Coronary artery (tissue), 2 donors: ENCODE results near the gene MEGF11.

Experiments
- DNase-seq: peaks from one replicate; pipeline ENCODE4 v3.0.0-alpha.2; 2017; ENCODE audit warnings: low spot score
- H3K27ac ChIP-seq, 2 donors: fragments of 200-600 bp; sonication (generic); one replicate each; pipeline ENCODE4 v1.5.1; 2016 to 2019
- H3K4me3 ChIP-seq: fragments of 200-600 bp; sonication (generic); 2 replicates; pipeline ENCODE4 v1.5.1; 2016; ENCODE audit warnings: mild to moderate bottlenecking, moderate library complexity
- CTCF ChIP-seq: fragments of 200-600 bp; sonication (generic); IDR thresholded peaks from one replicate; pipeline ENCODE4 v1.5.1; 2019; ENCODE audit warnings: antibody characterized with exemption

MEGF11 gene

GRCh38 chr15:66053991-66054390 lies 199.6 kb downstream of the MEGF11 start:
- no peak for TF ChIP-seq CTCF
- no peak for DNase-seq
- Histone ChIP-seq H3K27ac (no peak overlapping the region), H3K4me3 (no peak overlapping the region)

GRCh38 chr15:66051833-66052232 lies 201.7 kb downstream of the MEGF11 start:
- Histone ChIP-seq H3K27ac (no peak overlapping the region), H3K4me3 (no peak overlapping the region)
- TF ChIP-seq CTCF, result no peak
- DNase-seq, result no peak

- H3K4me3 ChIP-seq, result no peak overlapping the region
- H3K27ac ChIP-seq, result no peak overlapping the region
- no peak for TF ChIP-seq CTCF
- DNase-seq, result no peak
Measured at GRCh38 chr15:66050264-66050663, 203.3 kb downstream of the MEGF11 start.

- no peak overlapping the region for H3K4me3 ChIP-seq
- no peak for DNase-seq
- TF ChIP-seq CTCF, result no peak
- H3K27ac ChIP-seq, result no peak overlapping the region
Measured at GRCh38 chr15:66049353-66049752, 204.2 kb downstream of the MEGF11 start.

GRCh38 chr15:66047321-66048024 lies 206.1 kb downstream of the MEGF11 start:
- TF ChIP-seq CTCF, result no peak
- DNase-seq, result no peak
- H3K27ac ChIP-seq, result no peak overlapping the region

GRCh38 chr15:66046751-66047150 lies 206.8 kb downstream of the MEGF11 start:
- Histone ChIP-seq H3K27ac (no peak overlapping the region), H3K4me3 (no peak overlapping the region)
- no peak for TF ChIP-seq CTCF
- DNase-seq, result no peak

More at GRCh38 chr15:66047321-66048024, 206.1 kb downstream of the MEGF11 start:
- H3K4me3 ChIP-seq, result no peak overlapping the region

- DNase-seq, result no peak
- Histone ChIP-seq H3K4me3 (no peak overlapping the region), H3K27ac (no peak overlapping the region)
- TF ChIP-seq CTCF, result no peak
Measured at GRCh38 chr15:66046326-66046725, 207.2 kb downstream of the MEGF11 start.
